GM23338 (cell line): ENCODE results near the gene MTR. TPM values are rescaled to one million over a fixed set of nuclear protein-coding genes. Genes with fewer than 3 reads are reported as not detected.

Experiments used
- ATAC-seq: fragments of 200-7000 bp; cut with Tn5 transposase; 3 replicates; pipeline ENCODE4 v1.9.1; 2020
- DNase-seq: peaks from one replicate; pipeline ENCODE4 v3.0.0-alpha.2; 2015; ENCODE audit warnings: low spot score
- H2AFZ ChIP-seq: fragments of 200-600 bp; sonication (generic); 2 replicates; pipeline ENCODE4 v1.8.0; 2016; ENCODE audit warnings: antibody characterized with exemption, mild to moderate bottlenecking, moderate library complexity
- H3F3A ChIP-seq: fragments of 200-600 bp; sonication (generic); replicated peaks from 2 replicates; pipeline ENCODE4 v1.8.0; 2017; ENCODE audit warnings: antibody characterized with exemption, mixed run types, low read depth
- H3K27ac ChIP-seq: fragments of 200-600 bp; sonication (generic); 2 replicates; pipeline ENCODE4 v1.6.1; 2016; ENCODE audit warnings: low read depth
- H3K27me3 ChIP-seq: fragments of 200-600 bp; sonication (generic); 2 replicates; pipeline ENCODE4 v1.8.0; 2016; ENCODE audit warnings: mild to moderate bottlenecking, mixed run types, moderate library complexity; ENCODE audit not compliant: insufficient read depth
- H3K36me3 ChIP-seq: fragments of 200-600 bp; sonication (generic); 2 replicates; pipeline ENCODE4 v1.8.0; 2016; ENCODE audit warnings: mild to moderate bottlenecking; ENCODE audit not compliant: insufficient read depth
- H3K4me1 ChIP-seq: fragments of 200-600 bp; sonication (generic); 2 replicates; pipeline ENCODE4 v1.8.0; 2016; ENCODE audit warnings: mild to moderate bottlenecking, moderate library complexity; ENCODE audit not compliant: insufficient read depth
- H3K4me2 ChIP-seq: fragments of 200-600 bp; sonication (generic); 2 replicates; pipeline ENCODE4 v1.7.1; 2017; ENCODE audit warnings: mixed run types
- H3K4me3 ChIP-seq: fragments of 200-600 bp; sonication (generic); 2 replicates; pipeline ENCODE4 v1.6.1; 2016; ENCODE audit warnings: mixed run types
- H3K79me2 ChIP-seq: fragments of 200-600 bp; sonication (generic); replicated peaks from 2 replicates; pipeline ENCODE4 v1.8.0; 2017; ENCODE audit warnings: mild to moderate bottlenecking; ENCODE audit not compliant: insufficient read depth
- H3K9me2 ChIP-seq: fragments of 200-600 bp; sonication (generic); 2 replicates; pipeline ENCODE4 v1.8.0; 2017; ENCODE audit not compliant: insufficient read depth
- H4K20me1 ChIP-seq: fragments of 200-600 bp; sonication (generic); replicated peaks from 2 replicates; pipeline ENCODE4 v1.8.0; 2017; ENCODE audit warnings: mild to moderate bottlenecking; ENCODE audit not compliant: insufficient read depth
- H3K27ac Mint-ChIP-seq: 2 replicates; pipeline ENCODE4 v1.8.0; 2020; ENCODE audit warnings: inconsistent platforms, mild to moderate bottlenecking, moderate library complexity, mixed read lengths
- H3K27me3 Mint-ChIP-seq: 3 replicates; pipeline ENCODE4 v1.8.0; 2022; ENCODE audit warnings: low read depth, mild to moderate bottlenecking, moderate library complexity, mixed read lengths, inconsistent platforms; ENCODE audit not compliant: insufficient read depth, poor library complexity
- H3K36me3 Mint-ChIP-seq: 3 replicates; pipeline ENCODE4 v1.8.0; 2021; ENCODE audit warnings: low read depth, mild to moderate bottlenecking, inconsistent platforms, moderate library complexity, mixed read lengths
- H3K4me1 Mint-ChIP-seq: 3 replicates; pipeline ENCODE4 v1.8.0; 2020; ENCODE audit warnings: mild to moderate bottlenecking, inconsistent platforms, mixed read lengths
- H3K4me3 Mint-ChIP-seq: 3 replicates; pipeline ENCODE4 v1.8.0; 2021; ENCODE audit warnings: moderate library complexity, mild to moderate bottlenecking, inconsistent platforms, mixed read lengths
- H3K9me3 Mint-ChIP-seq: 3 replicates; pipeline ENCODE4 v1.8.0; 2020; ENCODE audit warnings: moderate library complexity, mild to moderate bottlenecking, inconsistent platforms, mixed read lengths
- CREB1 ChIP-seq: fragments of 250-450 bp; sonication (Bioruptor Pico); IDR thresholded peaks from 2 replicates; pipeline ENCODE4 v1.5.0; 2020; ENCODE audit warnings: low read depth, mild to moderate bottlenecking, moderate library complexity
- CTCF ChIP-seq, 2 experiments: fragments of 200-600 bp in 1 of 2; sonication (generic) in 1 of 2; conservative IDR thresholded peaks; 2 replicates each; pipeline versions ENCODE4 v1.5.1 to v1.6.1; 2016 to 2017; ENCODE audit warnings: antibody characterized with exemption in 2 of 2, low read depth in 2 of 2, mild to moderate bottlenecking in 2 of 2, moderate library complexity in 1 of 2
- ETS1 ChIP-seq: IDR thresholded peaks from 2 replicates; pipeline ENCODE4 v1.6.1; 2016; ENCODE audit warnings: antibody characterized with exemption
- EZH2 ChIP-seq: fragments of 200-600 bp; sonication (generic); IDR thresholded peaks from one replicate; pipeline ENCODE4 v1.8.0; 2017; ENCODE audit warnings: antibody characterized with exemption, mild to moderate bottlenecking, low read depth; ENCODE audit not compliant: unreplicated experiment
- EZH2phosphoT487 ChIP-seq: fragments of 200-600 bp; sonication (generic); IDR thresholded peaks from one replicate; pipeline ENCODE4 v1.8.1; 2018; ENCODE audit warnings: antibody characterized with exemption; ENCODE audit not compliant: unreplicated experiment
- JUNB ChIP-seq: IDR thresholded peaks from one replicate; pipeline ENCODE4 v1.6.1; 2016; ENCODE audit warnings: antibody characterized with exemption; ENCODE audit not compliant: unreplicated experiment
- NANOG ChIP-seq: IDR thresholded peaks from 2 replicates; pipeline ENCODE4 v1.6.1; 2016; ENCODE audit warnings: antibody characterized with exemption, borderline replicate concordance
- POLR2AphosphoS5 ChIP-seq: IDR thresholded peaks from 2 replicates; pipeline ENCODE4 v1.6.1; 2016; ENCODE audit warnings: antibody characterized with exemption, low read depth
- STAT1 ChIP-seq: IDR thresholded peaks from one replicate; pipeline ENCODE4 v1.6.1; 2016; ENCODE audit warnings: antibody characterized with exemption; ENCODE audit not compliant: unreplicated experiment
- ZNF114 ChIP-seq: fragments of 250-450 bp; sonication (Bioruptor Pico); IDR thresholded peaks from 2 replicates; pipeline ENCODE4 v1.5.0; 2020; ENCODE audit warnings: mild to moderate bottlenecking, moderate library complexity
- ZNF462 ChIP-seq: fragments of 250-450 bp; sonication (Bioruptor Pico); IDR thresholded peaks from 2 replicates; pipeline ENCODE4 v1.5.0; 2020; ENCODE audit warnings: mild to moderate bottlenecking, moderate library complexity
- polyA plus RNA-seq: library from polyadenylated mRNA; unstranded; fragments of >200 nt; fragmentation: Nextera tagmentation; extraction: Ambion mirVana; gene quantifications from 2 replicates; pipeline ENCODE4 v1.2.1, GENCODE V29; 2016
- total RNA-seq: library from RNA; depleted of rRNA; stranded (reverse); fragments of >200 nt; shearing (Covaris generic); gene quantifications from 2 replicates; pipeline ENCODE4 v1.2.3, GENCODE V29; 2014
- TF ChIP-seq, protein P1 (sequence below): IDR thresholded peaks from one replicate; pipeline ENCODE4 v1.6.1; 2018; ENCODE audit warnings: antibody characterized with exemption; ENCODE audit not compliant: unreplicated experiment

Gene MTR
- total and polyA plus RNA-seq, 2 experiments from 2014 or later: 6.4 to 20.0 TPM

DNA sequence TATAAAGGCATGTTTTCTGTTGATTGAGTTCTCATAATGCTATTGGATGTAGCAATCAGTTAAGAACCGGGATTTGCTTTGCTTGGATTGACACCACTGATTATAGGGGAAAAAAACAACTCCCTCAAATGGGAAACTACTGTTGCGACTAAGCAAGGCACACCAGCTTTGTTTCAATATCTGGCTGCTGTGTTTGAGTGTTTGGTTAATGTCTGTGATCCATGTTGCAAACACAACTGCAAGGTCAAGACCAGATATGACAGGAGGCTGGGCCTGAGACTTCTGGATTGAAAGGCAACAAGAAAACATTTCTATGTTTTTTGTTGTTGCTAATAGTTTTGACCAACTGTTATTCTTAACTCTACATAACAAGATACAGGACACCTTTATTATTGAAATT lies 50.7 kb downstream of the MTR start:
- ATAC-seq (no peak), DNase-seq (no peak)

More for the DNA sequence above, 50.7 kb downstream of the MTR start:
- Histone ChIP-seq H2AFZ (no peak overlapping the region), H3F3A (no peaks in the 10 kb centered on the region), H3K9me2 (no peaks in the 10 kb centered on the region), H3K4me1 (no peaks in the 10 kb centered on the region), H3K27me3 (no peaks in the 10 kb centered on the region), H3K36me3 (no peaks in the 10 kb centered on the region), H3K27ac (no peak overlapping the region), H3K4me3 (no peak overlapping the region), H4K20me1 (0 out of 2 replicates have a peak, but pooled peaks cover 4% of the 10 kb centered on the region), H3K4me2 (no peak overlapping the region), H3K79me2 (no peaks in the 10 kb centered on the region; the same call in 1 of the 2 replicates)
- no peaks in the 10 kb centered on the region for H3K27me3 Mint-ChIP-seq
- peaks cover 4% of the 10 kb centered on the region; the same call in 2 of the 3 replicates for H3K36me3 Mint-ChIP-seq
- no peak overlapping the region for H3K4me3 Mint-ChIP-seq
- no peak overlapping the region for H3K27ac Mint-ChIP-seq
- TF ChIP-seq CTCF (conservative IDR thresholded peaks at IDR 0.05; ENCODE audit: low read depth in 2 of 2): no peak
- no peak for TF ChIP-seq POLR2AphosphoS5
- TF ChIP-seq ETS1: no peak
- no peak for TF ChIP-seq ZNF114 (CRISPR knock-in tag)
- no peak for TF ChIP-seq JUNB
- no peak for TF ChIP-seq NANOG
- TF ChIP-seq EZH2phosphoT487: no peak
- no peak for TF ChIP-seq STAT1
- TF ChIP-seq, protein P1, sequence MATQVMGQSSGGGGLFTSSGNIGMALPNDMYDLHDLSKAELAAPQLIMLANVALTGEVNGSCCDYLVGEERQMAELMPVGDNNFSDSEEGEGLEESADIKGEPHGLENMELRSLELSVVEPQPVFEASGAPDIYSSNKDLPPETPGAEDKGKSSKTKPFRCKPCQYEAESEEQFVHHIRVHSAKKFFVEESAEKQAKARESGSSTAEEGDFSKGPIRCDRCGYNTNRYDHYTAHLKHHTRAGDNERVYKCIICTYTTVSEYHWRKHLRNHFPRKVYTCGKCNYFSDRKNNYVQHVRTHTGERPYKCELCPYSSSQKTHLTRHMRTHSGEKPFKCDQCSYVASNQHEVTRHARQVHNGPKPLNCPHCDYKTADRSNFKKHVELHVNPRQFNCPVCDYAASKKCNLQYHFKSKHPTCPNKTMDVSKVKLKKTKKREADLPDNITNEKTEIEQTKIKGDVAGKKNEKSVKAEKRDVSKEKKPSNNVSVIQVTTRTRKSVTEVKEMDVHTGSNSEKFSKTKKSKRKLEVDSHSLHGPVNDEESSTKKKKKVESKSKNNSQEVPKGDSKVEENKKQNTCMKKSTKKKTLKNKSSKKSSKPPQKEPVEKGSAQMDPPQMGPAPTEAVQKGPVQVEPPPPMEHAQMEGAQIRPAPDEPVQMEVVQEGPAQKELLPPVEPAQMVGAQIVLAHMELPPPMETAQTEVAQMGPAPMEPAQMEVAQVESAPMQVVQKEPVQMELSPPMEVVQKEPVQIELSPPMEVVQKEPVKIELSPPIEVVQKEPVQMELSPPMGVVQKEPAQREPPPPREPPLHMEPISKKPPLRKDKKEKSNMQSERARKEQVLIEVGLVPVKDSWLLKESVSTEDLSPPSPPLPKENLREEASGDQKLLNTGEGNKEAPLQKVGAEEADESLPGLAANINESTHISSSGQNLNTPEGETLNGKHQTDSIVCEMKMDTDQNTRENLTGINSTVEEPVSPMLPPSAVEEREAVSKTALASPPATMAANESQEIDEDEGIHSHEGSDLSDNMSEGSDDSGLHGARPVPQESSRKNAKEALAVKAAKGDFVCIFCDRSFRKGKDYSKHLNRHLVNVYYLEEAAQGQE: no peak
- TF ChIP-seq ZNF462: no peak
- TF ChIP-seq CREB1 (CRISPR knock-in tag): no peak
- TF ChIP-seq EZH2: no peak
- no peaks in the 10 kb centered on the region for H3K9me3 Mint-ChIP-seq
- no peaks in the 10 kb centered on the region; the same call in 2 of the 3 replicates for H3K4me1 Mint-ChIP-seq
